Choroid plexus epithelial cell (primary cell): Measurements from ENCODE around the gene ARMC9.

Experiments used
- DNase-seq: peaks from one replicate; pipeline ENCODE4 v3.0.0-alpha.2; 2010; ENCODE audit warnings: low read depth
- H3K4me3 ChIP-seq: 2 replicates; pipeline ENCODE4 v1.5.1; 2011; ENCODE audit warnings: low read depth, mild to moderate bottlenecking, control low read depth, low read length, moderate library complexity
- TF ChIP-seq, protein P1 (sequence below): conservative IDR thresholded peaks from 2 replicates; pipeline ENCODE4 v1.5.1; 2011; ENCODE audit warnings: low read depth, mild to moderate bottlenecking, control low read depth, inconsistent platforms, low read length, moderate library complexity

ARMC9 gene

GRCh38 chr2:231367178-231367577 lies 168.7 kb downstream of the ARMC9 start:
- H3K4me3 ChIP-seq: no peak overlapping the region
- TF ChIP-seq, protein P1, sequence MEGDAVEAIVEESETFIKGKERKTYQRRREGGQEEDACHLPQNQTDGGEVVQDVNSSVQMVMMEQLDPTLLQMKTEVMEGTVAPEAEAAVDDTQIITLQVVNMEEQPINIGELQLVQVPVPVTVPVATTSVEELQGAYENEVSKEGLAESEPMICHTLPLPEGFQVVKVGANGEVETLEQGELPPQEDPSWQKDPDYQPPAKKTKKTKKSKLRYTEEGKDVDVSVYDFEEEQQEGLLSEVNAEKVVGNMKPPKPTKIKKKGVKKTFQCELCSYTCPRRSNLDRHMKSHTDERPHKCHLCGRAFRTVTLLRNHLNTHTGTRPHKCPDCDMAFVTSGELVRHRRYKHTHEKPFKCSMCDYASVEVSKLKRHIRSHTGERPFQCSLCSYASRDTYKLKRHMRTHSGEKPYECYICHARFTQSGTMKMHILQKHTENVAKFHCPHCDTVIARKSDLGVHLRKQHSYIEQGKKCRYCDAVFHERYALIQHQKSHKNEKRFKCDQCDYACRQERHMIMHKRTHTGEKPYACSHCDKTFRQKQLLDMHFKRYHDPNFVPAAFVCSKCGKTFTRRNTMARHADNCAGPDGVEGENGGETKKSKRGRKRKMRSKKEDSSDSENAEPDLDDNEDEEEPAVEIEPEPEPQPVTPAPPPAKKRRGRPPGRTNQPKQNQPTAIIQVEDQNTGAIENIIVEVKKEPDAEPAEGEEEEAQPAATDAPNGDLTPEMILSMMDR: no peak
- DNase-seq: no peak

GRCh38 chr2:231369580-231370428 lies 171.4 kb downstream of the ARMC9 start:
- TF ChIP-seq, protein P1: no peak
- no peak for DNase-seq

GRCh38 chr2:231370429-231370748 lies 172.0 kb downstream of the ARMC9 start:
- no peak for DNase-seq
- TF ChIP-seq, protein P1: no peak
- no peak overlapping the region for H3K4me3 ChIP-seq

More at GRCh38 chr2:231369580-231370428, 171.4 kb downstream of the ARMC9 start:
- H3K4me3 ChIP-seq: no peak overlapping the region

- H3K4me3 ChIP-seq: no peak overlapping the region
- DNase-seq: no peak
- TF ChIP-seq, protein P1: no peak
Measured at GRCh38 chr2:231370749-231371429, 172.5 kb downstream of the ARMC9 start.

DNA sequence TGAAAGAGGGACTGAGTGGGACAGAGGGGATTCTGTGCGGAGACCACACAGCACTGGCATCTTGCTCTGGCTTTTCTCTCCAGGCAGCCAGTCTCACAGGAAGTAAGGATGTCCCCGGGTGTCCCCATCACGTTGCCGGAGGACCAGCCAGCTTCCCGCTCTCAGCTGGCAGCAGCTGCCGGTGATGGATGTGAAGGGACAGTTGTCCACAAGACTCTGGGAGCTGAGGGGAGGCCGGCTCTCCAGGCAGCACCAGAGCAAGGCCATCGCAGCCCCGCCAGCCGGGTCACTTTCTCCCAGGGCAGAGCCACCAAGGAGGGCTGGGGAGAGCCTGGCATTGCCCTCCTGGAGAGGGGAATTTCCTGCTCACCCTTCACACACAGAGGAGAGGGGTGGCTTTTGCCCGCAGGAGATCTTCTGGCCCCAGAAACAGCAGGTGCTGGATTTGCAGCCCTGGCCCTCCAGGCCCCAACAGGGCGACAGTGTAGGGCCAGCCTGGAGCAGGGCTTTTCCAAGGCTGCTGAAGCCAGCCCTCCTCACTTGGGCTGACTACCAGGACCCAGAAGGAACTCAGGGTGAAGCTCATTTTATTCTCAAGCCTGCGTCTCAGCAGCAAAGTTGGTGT lies 173.1 kb downstream of the ARMC9 start:
- TF ChIP-seq, protein P1: no peak
- DNase-seq: no peak
- H3K4me3 ChIP-seq: no peak overlapping the region

DNA sequence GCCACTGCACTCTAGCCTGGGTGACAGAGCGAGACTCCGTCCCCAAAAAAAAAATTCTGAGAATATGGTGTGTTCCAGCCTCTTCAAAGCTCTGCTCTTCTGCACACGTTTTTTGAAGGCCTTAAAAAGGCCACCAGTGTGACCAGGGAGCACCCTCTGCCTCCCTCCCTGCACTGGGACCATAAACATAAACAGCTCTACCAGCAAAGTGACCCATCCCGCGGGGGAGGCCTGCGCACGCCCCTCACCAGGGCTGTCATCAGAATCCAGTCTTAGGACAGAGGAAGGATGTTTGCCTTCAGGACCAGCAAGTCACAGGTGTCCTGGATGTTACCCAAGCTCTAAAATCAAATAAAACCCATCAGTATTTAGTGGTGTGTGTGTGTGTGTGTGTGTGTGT lies 173.9 kb downstream of the ARMC9 start:
- H3K4me3 ChIP-seq: no peak overlapping the region
- TF ChIP-seq, protein P1: no peak
- no peak for DNase-seq
